K562 (cell line): ENCODE data around the gene PBXIP1. TPM values are rescaled to one million over a fixed set of nuclear protein-coding genes. Genes with fewer than 3 reads are reported as not detected.
A peak's percentile ranks its signal among the peaks of the same experiment; 100 is the strongest.

ENCODE experiments used
- ADNP ChIP-seq: fragments of 200-800 bp; sonication (Bioruptor generic); IDR thresholded peaks from 2 replicates; pipeline ENCODE4 v1.6.1; 2016; ENCODE audit warnings: missing genetic modification characterization, missing compliant biosample characterization
- CBX1 ChIP-seq: sonication (generic); IDR thresholded peaks from 2 replicates; pipeline ENCODE4 v1.6.1; 2016; ENCODE audit warnings: antibody characterized with exemption, low read depth, mild to moderate bottlenecking
- CXXC5 ChIP-seq: fragments of 250-450 bp; sonication (Bioruptor Pico); IDR thresholded peaks from 2 replicates; pipeline ENCODE4 v1.8.0; 2022; ENCODE audit warnings: inconsistent platforms, mild to moderate bottlenecking, moderate library complexity
- FOS ChIP-seq: IDR thresholded peaks from 3 replicates; pipeline ENCODE4 v1.6.1; 2011; ENCODE audit not compliant: insufficient read length; ENCODE audit errors: extremely low read depth
- HMG20A ChIP-seq: fragments of 450-650 bp; formaldehyde crosslinking; conservative IDR thresholded peaks from 2 replicates; pipeline ENCODE4 v1.4.0; 2020; ENCODE audit warnings: mild to moderate bottlenecking, mixed read lengths
- SMAD2 ChIP-seq: fragments of 150-350 bp; IDR thresholded peaks from 2 replicates; pipeline ENCODE4 v1.6.1; 2014; ENCODE audit warnings: low read depth, mild to moderate bottlenecking, low read length
- STAG1 ChIP-seq: sonication (generic); formaldehyde crosslinking; IDR thresholded peaks from 2 replicates; pipeline ENCODE4 v1.5.0; 2020; ENCODE audit warnings: missing genetic modification reagents, borderline replicate concordance
- TAF9B ChIP-seq: fragments of 450-650 bp; IDR thresholded peaks from 2 replicates; pipeline ENCODE4 v1.6.1; 2018; ENCODE audit warnings: mild to moderate bottlenecking; ENCODE audit not compliant: partially characterized antibody
- TEAD4 ChIP-seq, 2 experiments: sonication (generic) in 1 of 2; formaldehyde crosslinking in 1 of 2; IDR thresholded peaks; 2 replicates each; pipeline versions ENCODE4 v1.6.1 to v1.8.0; 2012 to 2022; ENCODE audit warnings: borderline replicate concordance in 1 of 2, inconsistent platforms in 1 of 2, low read length in 1 of 2, mild to moderate bottlenecking in 1 of 2, missing genetic modification reagents in 1 of 2
- ZNF121 ChIP-seq: sonication (generic); formaldehyde crosslinking; conservative IDR thresholded peaks from 2 replicates; pipeline ENCODE4 v1.8.0; 2022; ENCODE audit warnings: missing genetic modification reagents
- ZNF75A ChIP-seq: fragments of 450-650 bp; formaldehyde crosslinking; IDR thresholded peaks from 2 replicates; pipeline ENCODE4 v1.4.0; 2020; ENCODE audit warnings: mild to moderate bottlenecking
- ZNF764 ChIP-seq: fragments of 250-450 bp; sonication (Bioruptor Pico); IDR thresholded peaks from 2 replicates; pipeline ENCODE4 v1.4.0; 2020; ENCODE audit warnings: low read depth, mild to moderate bottlenecking, moderate library complexity
- polyA plus RNA-seq, 8 experiments: library from polyadenylated mRNA; depleted of rRNA in 4 of 8; stranded (reverse) in 5 of 8; unstranded in 3 of 8; fragments of >200 nt; fragmentation: Nextera tagmentation in 2 of 8; fragmentation: Illumina TruSeq in 1 of 8; extraction: Ambion mirVana in 2 of 8; extraction: Trizol in 1 of 8; gene quantifications; 2 replicates each; pipeline versions ENCODE4 v1.2.1 to v1.2.3, GENCODE V29; 2011 to 2014; ENCODE audit warnings: inconsistent platforms in 1 of 8, missing spikeins in 1 of 8
- total RNA-seq, 7 experiments: library from RNA; depleted of rRNA in 6 of 7; stranded (reverse); fragments of >200 nt in 6 of 7; fragmentation: Illumina TruSeq in 2 of 7; extraction: Trizol in 2 of 7; gene quantifications; 2 replicates each; pipeline versions ENCODE4 v1.2.1 to v1.2.3, GENCODE V29; 2011 to 2021; ENCODE audit warnings: low replicate concordance in 1 of 7
- TF ChIP-seq, protein P1 (sequence below): fragments of 450-650 bp; formaldehyde crosslinking; conservative IDR thresholded peaks from 2 replicates; pipeline ENCODE4 v1.4.0; 2022; ENCODE audit warnings: mild to moderate bottlenecking, missing genetic modification characterization
- TF ChIP-seq, protein P2 (sequence below): fragments of 200-800 bp; sonication (Bioruptor generic); IDR thresholded peaks from 2 replicates; pipeline ENCODE4 v1.6.1; 2016; ENCODE audit warnings: missing genetic modification characterization, missing compliant biosample characterization
- TF ChIP-seq, protein P3 (sequence below): sonication (generic); formaldehyde crosslinking; IDR thresholded peaks from 2 replicates; pipeline ENCODE4 v1.8.0; 2022; ENCODE audit warnings: missing genetic modification reagents, mild to moderate bottlenecking, borderline replicate concordance
- TF ChIP-seq, protein P4 (sequence below): fragments of 250-450 bp; sonication (Bioruptor Pico); IDR thresholded peaks from 2 replicates; pipeline ENCODE4 v1.4.0; 2020; ENCODE audit warnings: borderline replicate concordance

PBXIP1 gene
- total and polyA plus RNA-seq, 9 of the 15 experiments (the other 6 are each of a cell fraction or from before 2014, with no cell fraction given), result 0.13 to 8.3 (median 5.8) TPM

DNA sequence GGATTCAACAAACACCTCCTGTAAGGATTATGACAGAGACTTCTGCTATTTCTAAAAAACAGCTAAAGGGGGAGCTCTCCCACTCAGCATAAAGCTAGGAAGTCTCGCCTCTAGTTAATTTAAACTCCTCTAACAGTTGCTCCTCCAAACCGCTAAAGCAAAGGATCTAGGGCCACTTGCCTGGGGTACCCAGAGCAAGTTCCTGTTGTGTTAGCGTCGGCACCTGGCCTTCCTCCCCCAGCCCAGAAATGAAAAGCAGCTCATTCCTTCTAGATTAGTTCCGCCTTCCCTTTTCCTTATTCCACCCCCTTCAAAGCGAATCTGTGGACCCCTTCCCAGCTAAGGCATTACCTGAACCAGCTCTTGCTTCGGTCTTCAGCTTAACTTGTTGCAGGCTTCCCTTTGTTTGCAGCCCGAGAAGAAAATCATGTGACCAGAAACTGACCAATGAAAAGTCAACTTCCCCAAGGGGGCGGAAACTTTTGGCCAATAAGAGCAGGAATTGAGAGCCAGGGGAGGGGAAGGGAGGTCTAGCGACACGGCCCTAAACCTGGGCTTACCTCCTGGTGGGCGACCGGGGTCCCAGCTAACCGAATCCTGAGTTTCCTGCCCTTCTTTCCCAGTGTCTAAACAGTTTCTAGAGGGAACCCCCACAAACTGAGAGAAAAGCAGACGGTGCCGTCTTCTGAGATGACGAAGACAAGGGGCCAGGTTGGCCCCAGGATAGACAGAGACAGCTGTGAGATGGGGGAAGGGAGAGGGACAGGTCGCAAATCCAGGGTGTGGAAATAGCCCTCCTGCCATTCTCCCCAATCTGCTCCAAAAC is at the start of gene PBXIP1 (continued):
- TF ChIP-seq, protein P1, sequence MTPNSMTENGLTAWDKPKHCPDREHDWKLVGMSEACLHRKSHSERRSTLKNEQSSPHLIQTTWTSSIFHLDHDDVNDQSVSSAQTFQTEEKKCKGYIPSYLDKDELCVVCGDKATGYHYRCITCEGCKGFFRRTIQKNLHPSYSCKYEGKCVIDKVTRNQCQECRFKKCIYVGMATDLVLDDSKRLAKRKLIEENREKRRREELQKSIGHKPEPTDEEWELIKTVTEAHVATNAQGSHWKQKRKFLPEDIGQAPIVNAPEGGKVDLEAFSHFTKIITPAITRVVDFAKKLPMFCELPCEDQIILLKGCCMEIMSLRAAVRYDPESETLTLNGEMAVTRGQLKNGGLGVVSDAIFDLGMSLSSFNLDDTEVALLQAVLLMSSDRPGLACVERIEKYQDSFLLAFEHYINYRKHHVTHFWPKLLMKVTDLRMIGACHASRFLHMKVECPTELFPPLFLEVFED (CRISPR knock-in tag), result no peak
- TF ChIP-seq STAG1 (CRISPR knock-in tag), result no peak
- TF ChIP-seq TAF9B, result no peak
- TF ChIP-seq SMAD2, result no peak
- TF ChIP-seq CXXC5 (CRISPR knock-in tag), result no peak; the same call in 1 of the 2 replicates
- no peak for TF ChIP-seq ZNF121 (CRISPR knock-in tag)
- TF ChIP-seq ZNF75A, result no peak
- no peak for TF ChIP-seq HMG20A (CRISPR knock-in tag)
- no peak for TF ChIP-seq TEAD4 (IDR thresholded peaks at IDR 0.05; ENCODE audit: low read length)
- no peak for TF ChIP-seq TEAD4 (CRISPR knock-in tag; IDR thresholded peaks at IDR 0.05; ENCODE audit: borderline replicate concordance)
- TF ChIP-seq, protein P2, sequence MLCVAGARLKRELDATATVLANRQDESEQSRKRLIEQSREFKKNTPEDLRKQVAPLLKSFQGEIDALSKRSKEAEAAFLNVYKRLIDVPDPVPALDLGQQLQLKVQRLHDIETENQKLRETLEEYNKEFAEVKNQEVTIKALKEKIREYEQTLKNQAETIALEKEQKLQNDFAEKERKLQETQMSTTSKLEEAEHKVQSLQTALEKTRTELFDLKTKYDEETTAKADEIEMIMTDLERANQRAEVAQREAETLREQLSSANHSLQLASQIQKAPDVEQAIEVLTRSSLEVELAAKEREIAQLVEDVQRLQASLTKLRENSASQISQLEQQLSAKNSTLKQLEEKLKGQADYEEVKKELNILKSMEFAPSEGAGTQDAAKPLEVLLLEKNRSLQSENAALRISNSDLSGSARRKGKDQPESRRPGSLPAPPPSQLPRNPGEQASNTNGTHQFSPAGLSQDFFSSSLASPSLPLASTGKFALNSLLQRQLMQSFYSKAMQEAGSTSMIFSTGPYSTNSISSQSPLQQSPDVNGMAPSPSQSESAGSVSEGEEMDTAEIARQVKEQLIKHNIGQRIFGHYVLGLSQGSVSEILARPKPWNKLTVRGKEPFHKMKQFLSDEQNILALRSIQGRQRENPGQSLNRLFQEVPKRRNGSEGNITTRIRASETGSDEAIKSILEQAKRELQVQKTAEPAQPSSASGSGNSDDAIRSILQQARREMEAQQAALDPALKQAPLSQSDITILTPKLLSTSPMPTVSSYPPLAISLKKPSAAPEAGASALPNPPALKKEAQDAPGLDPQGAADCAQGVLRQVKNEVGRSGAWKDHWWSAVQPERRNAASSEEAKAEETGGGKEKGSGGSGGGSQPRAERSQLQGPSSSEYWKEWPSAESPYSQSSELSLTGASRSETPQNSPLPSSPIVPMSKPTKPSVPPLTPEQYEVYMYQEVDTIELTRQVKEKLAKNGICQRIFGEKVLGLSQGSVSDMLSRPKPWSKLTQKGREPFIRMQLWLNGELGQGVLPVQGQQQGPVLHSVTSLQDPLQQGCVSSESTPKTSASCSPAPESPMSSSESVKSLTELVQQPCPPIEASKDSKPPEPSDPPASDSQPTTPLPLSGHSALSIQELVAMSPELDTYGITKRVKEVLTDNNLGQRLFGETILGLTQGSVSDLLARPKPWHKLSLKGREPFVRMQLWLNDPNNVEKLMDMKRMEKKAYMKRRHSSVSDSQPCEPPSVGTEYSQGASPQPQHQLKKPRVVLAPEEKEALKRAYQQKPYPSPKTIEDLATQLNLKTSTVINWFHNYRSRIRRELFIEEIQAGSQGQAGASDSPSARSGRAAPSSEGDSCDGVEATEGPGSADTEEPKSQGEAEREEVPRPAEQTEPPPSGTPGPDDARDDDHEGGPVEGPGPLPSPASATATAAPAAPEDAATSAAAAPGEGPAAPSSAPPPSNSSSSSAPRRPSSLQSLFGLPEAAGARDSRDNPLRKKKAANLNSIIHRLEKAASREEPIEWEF, result no peak
- TF ChIP-seq FOS, result peak; percentile 80
- TF ChIP-seq CBX1, result no peak
- no peak for TF ChIP-seq ZNF764 (CRISPR knock-in tag)
- TF ChIP-seq, protein P3, sequence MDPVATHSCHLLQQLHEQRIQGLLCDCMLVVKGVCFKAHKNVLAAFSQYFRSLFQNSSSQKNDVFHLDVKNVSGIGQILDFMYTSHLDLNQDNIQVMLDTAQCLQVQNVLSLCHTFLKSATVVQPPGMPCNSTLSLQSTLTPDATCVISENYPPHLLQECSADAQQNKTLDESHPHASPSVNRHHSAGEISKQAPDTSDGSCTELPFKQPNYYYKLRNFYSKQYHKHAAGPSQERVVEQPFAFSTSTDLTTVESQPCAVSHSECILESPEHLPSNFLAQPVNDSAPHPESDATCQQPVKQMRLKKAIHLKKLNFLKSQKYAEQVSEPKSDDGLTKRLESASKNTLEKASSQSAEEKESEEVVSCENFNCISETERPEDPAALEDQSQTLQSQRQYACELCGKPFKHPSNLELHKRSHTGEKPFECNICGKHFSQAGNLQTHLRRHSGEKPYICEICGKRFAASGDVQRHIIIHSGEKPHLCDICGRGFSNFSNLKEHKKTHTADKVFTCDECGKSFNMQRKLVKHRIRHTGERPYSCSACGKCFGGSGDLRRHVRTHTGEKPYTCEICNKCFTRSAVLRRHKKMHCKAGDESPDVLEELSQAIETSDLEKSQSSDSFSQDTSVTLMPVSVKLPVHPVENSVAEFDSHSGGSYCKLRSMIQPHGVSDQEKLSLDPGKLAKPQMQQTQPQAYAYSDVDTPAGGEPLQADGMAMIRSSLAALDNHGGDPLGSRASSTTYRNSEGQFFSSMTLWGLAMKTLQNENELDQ (CRISPR knock-in tag), result no peak
- no peak for TF ChIP-seq ADNP (tag)
- TF ChIP-seq, protein P4, sequence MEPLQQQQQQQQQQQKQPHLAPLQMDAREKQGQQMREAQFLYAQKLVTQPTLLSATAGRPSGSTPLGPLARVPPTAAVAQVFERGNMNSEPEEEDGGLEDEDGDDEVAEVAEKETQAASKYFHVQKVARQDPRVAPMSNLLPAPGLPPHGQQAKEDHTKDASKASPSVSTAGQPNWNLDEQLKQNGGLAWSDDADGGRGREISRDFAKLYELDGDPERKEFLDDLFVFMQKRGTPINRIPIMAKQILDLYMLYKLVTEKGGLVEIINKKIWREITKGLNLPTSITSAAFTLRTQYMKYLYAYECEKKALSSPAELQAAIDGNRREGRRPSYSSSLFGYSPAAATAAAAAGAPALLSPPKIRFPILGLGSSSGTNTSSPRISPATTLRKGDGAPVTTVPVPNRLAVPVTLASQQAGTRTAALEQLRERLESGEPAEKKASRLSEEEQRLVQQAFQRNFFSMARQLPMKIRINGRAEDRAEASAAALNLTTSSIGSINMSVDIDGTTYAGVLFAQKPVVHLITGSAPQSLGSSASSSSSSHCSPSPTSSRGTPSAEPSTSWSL (CRISPR knock-in tag), result no peak
